Activated CD8-positive, alpha-beta memory T cell treated with anti-CD3 and anti-CD28 coated beads, Interleukin-2, amount 50 U/mL, for 24 hours (primary cell): ENCODE data around the gene ALDH16A1.

Experiments
- DNase-seq: peaks from one replicate; pipeline ENCODE4 v3.0.0-alpha.2; 2020; ENCODE audit errors: extremely low read depth

ALDH16A1 gene

DNA sequence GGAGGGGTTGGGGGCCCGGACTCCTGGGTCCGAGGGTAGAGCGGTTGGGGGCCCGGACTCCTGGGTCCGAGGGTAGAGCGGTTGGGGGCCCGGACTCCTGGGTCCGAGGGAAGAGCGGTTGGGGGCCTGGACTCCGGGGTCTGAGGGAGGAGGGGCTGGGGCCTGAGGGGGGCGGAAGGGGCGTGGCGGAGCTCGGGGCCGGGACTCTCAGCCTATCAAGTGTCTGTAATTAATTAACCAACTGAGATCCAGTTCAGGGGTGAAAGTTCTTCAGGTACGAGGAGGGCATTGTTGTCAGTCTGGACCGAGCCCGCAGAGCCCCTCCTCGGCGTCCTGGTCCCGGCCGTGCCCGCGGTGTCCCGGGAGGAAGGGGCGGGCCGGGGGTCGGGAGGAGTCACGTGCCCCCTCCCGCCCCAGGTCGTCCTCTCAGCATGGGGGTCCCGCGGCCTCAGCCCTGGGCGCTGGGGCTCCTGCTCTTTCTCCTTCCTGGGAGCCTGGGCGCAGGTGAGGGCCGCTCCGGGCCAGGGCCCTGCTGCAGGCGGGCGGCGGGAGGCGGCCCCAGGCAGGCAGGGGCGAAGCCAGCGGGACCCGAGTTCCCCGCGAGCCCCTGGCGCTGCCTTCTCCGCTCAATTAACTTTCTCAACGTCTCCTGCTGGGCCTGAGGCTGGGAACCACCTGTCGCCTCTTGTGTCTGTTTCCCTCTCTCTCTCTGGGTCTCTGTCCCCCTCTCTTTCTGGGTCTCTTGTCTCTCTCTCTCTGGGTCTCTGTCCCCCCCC is 60.1 kb downstream of the ALDH16A1 start:
- DNase-seq = no peak

DNA sequence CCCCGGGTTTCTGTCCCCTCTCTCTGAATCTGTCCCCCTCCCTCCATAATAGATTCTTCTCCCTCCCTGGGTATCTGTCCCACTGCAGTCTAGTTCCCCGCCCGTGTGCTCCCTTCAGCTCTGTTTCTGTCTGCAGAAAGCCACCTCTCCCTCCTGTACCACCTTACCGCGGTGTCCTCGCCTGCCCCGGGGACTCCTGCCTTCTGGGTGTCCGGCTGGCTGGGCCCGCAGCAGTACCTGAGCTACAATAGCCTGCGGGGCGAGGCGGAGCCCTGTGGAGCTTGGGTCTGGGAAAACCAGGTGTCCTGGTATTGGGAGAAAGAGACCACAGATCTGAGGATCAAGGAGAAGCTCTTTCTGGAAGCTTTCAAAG is 60.7 kb downstream of the ALDH16A1 start:
- no peak for DNase-seq

DNA sequence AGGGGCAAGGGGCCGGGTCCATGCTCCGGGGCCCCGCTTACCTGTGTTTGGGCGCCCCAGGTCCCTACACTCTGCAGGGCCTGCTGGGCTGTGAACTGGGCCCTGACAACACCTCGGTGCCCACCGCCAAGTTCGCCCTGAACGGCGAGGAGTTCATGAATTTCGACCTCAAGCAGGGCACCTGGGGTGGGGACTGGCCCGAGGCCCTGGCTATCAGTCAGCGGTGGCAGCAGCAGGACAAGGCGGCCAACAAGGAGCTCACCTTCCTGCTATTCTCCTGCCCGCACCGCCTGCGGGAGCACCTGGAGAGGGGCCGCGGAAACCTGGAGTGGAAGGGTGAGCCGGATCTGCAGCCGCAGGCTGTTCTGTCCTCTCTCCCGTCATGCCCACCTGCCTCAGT is 61.1 kb downstream of the ALDH16A1 start:
- DNase-seq = no peak

DNA sequence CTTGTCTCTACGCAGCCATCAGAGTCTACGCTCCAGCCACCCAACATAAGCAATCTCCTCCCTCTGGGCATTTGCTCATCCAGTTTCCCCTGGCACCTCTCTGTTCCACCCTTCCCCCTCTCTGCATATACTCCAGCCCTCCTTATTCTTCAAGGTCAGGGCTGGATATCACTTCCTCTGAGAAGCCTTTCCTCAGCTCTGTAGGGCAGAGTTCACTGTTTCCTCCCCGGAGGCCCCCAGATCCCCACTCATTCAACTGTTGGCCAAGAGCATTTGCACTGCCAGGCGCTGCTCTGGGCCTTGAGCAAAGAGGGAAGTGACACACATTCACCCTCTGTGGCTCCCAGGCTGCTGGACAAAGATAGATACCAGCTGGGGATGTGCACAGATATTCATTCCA is 62.7 kb downstream of the ALDH16A1 start:
- no peak for DNase-seq

DNA sequence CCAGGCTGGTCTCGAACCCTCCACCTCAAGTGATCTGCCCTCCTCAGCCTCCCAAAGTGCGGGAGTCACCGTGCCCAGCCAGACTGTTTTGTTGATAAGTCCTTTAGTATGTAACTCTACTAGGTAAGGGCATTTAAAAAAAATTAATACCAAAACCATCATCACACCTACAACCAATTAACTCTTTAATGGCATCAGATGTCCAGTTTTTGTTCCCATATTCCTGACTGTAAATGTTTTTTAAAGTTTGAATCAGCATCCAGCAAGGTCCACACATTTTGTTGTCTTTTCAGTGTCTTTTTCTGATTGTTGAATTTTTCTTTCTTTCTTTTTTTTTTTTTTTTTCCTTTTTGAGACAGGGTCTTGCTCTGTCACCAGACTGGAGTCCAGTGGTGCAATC is 65.0 kb downstream of the ALDH16A1 start:
- no peak for DNase-seq
